K562 (cell line): Measurements from ENCODE around the gene MIP. TPM values are rescaled to one million over a fixed set of nuclear protein-coding genes. Genes with fewer than 3 reads are reported as not detected.

ENCODE experiments used
- ATAC-seq: fragments of 200-7000 bp; cut with Tn5 transposase; 3 replicates; pipeline ENCODE4 v1.9.1; 2020; ENCODE audit warnings: moderate library complexity
- BruUV-seq: library from RNA; stranded (reverse); fragments of 400-500 nt; replicated peaks from 2 replicates; lab custom pipeline; 2021; lab: Mats Ljungman, UMichigan
- CTCF ChIA-PET: fragments of 300-600 bp; formaldehyde crosslinking; extraction: SDS; loops from one replicate; lab custom pipeline; 2021; ENCODE audit warnings: low intra/inter-chr PET ratio; lab: Yijun Ruan, JAX
- POLR2A ChIA-PET: fragments of 300-600, 350-650 bp; sonication (Branson Sonifier 250); formaldehyde crosslinking; extraction: SDS; loops from one replicate; lab custom pipeline; 2021; ENCODE audit warnings: antibody characterized with exemption, inconsistent platforms; lab: Yijun Ruan, JAX
- DNase-seq, 4 experiments: peaks; one replicate each; pipeline versions ENCODE4 v3.0.0 to v3.0.0-alpha.2; 2011 to 2018; ENCODE audit warnings: low spot score in 3 of 4, mixed read lengths in 3 of 4; ENCODE audit errors: extremely low read depth in 1 of 4
- FAIRE-seq: peaks from 2 replicates; lab custom pipeline; 2011; peaks lifted over from hg19 to GRCh38; lab: Jason Lieb, UNC
- H2AFZ ChIP-seq: 2 replicates; pipeline ENCODE4 v1.6.0; 2011; ENCODE audit warnings: low read depth, low read length, control low read depth, inconsistent platforms
- H3K27ac ChIP-seq: fragments of 200-600 bp; 3 replicates; pipeline ENCODE4 v1.8.0; 2011; ENCODE audit warnings: low read depth, mild to moderate bottlenecking, control low read depth, inconsistent platforms, low read length, moderate library complexity, mixed read lengths; ENCODE audit errors: extremely low read depth
- H3K27me3 ChIP-seq, 2 experiments: fragments of 300-600 bp in 1 of 2; 2 replicates in 1 of 2; 3 replicates in 1 of 2; pipeline versions ENCODE4 v1.6.0 to v1.8.0; 2011; ENCODE audit warnings: inconsistent platforms in 2 of 2, low read length in 2 of 2, mild to moderate bottlenecking in 1 of 2, mixed read lengths in 1 of 2, moderate library complexity in 1 of 2; ENCODE audit not compliant: control insufficient read depth in 2 of 2, insufficient read depth in 2 of 2
- H3K36me3 ChIP-seq: fragments of 300-600 bp; 3 replicates; pipeline ENCODE4 v1.8.0; 2011; ENCODE audit warnings: mild to moderate bottlenecking, low read length, inconsistent platforms; ENCODE audit not compliant: control insufficient read depth, insufficient read depth
- H3K4me1 ChIP-seq, 2 experiments: fragments of 200-600 bp in 1 of 2; replicated peaks in 1 of 2; 2 replicates in 1 of 2; 3 replicates in 1 of 2; pipeline versions ENCODE4 v1.5.1 to v1.8.0; 2011; ENCODE audit warnings: inconsistent platforms in 2 of 2, low read length in 2 of 2, mild to moderate bottlenecking in 1 of 2, mixed read lengths in 1 of 2, moderate library complexity in 1 of 2; ENCODE audit not compliant: control insufficient read depth in 2 of 2, insufficient read depth in 2 of 2
- H3K4me2 ChIP-seq: 2 replicates; pipeline ENCODE4 v1.6.1; 2011; ENCODE audit warnings: low read length, control low read depth, inconsistent platforms, mixed read lengths; ENCODE audit not compliant: insufficient read depth
- H3K4me3 ChIP-seq: fragments of 200-600 bp; sonication (generic), shearing (Covaris generic); 2 replicates; pipeline ENCODE4 v1.5.1; 2016; ENCODE audit warnings: control low read depth, inconsistent platforms
- H3K79me2 ChIP-seq: fragments of 200-600 bp; 3 replicates; pipeline ENCODE4 v1.8.0; 2011; ENCODE audit warnings: low read length, inconsistent platforms; ENCODE audit not compliant: control insufficient read depth, insufficient read depth
- H3K9ac ChIP-seq, 2 experiments: 2 replicates each; pipeline versions ENCODE4 v1.6.0 to v1.6.1; 2011; ENCODE audit warnings: low read depth in 2 of 2, low read length in 2 of 2, control low read depth in 1 of 2, inconsistent platforms in 1 of 2, mild to moderate bottlenecking in 1 of 2, mixed read lengths in 1 of 2; ENCODE audit not compliant: insufficient read depth in 1 of 2
- H3K9me1 ChIP-seq: one replicate; pipeline ENCODE4 v1.6.0; 2011; ENCODE audit warnings: inconsistent platforms, mild to moderate bottlenecking, low read length, moderate library complexity; ENCODE audit not compliant: control insufficient read depth, insufficient read depth
- H3K9me3 ChIP-seq: replicated peaks from 2 replicates; pipeline ENCODE4 v1.5.1; 2011; ENCODE audit warnings: low read depth, low read length, inconsistent platforms; ENCODE audit not compliant: control insufficient read depth, insufficient read depth
- H4K20me1 ChIP-seq: replicated peaks from 2 replicates; pipeline ENCODE4 v1.6.1; 2011; ENCODE audit warnings: low read length, inconsistent platforms, mixed read lengths; ENCODE audit not compliant: control insufficient read depth, insufficient read depth
- CBX1 ChIP-seq: sonication (generic); IDR thresholded peaks from 2 replicates; pipeline ENCODE4 v1.6.1; 2016; ENCODE audit warnings: antibody characterized with exemption, low read depth, mild to moderate bottlenecking
- ELF1 ChIP-seq: fragments of 200-800 bp; sonication (Bioruptor generic); IDR thresholded peaks from 2 replicates; pipeline ENCODE4 v1.6.1; 2016; ENCODE audit warnings: missing genetic modification characterization, missing compliant biosample characterization
- GATAD2A ChIP-seq: fragments of 450-650 bp; IDR thresholded peaks from 2 replicates; pipeline ENCODE4 v1.6.1; 2017
- NCOA1 ChIP-seq: fragments of 450-650 bp; IDR thresholded peaks from 2 replicates; pipeline ENCODE4 v1.6.1; 2016; ENCODE audit warnings: low read depth
- RBBP5 ChIP-seq: fragments of 200-600 bp; sonication (generic); IDR thresholded peaks from 2 replicates; pipeline ENCODE4 v1.6.1; 2012; ENCODE audit warnings: borderline replicate concordance, mild to moderate bottlenecking, low read length, control low read depth, inconsistent platforms; ENCODE audit not compliant: insufficient read depth, poor library complexity, severe bottlenecking
- RBM39 ChIP-seq: fragments of 200-400 bp; formaldehyde crosslinking; optimal IDR thresholded peaks from 2 replicates; pipeline ENCODE3; 2018; ENCODE audit warnings: low read depth, low read length
- SMARCE1 ChIP-seq: fragments of 450-650 bp; IDR thresholded peaks from 2 replicates; pipeline ENCODE4 v1.7.1; 2016; ENCODE audit warnings: mild to moderate bottlenecking
- ZNF444 ChIP-seq: fragments of 250-450 bp; sonication (Bioruptor Pico); IDR thresholded peaks from 2 replicates; pipeline ENCODE4 v1.4.0; 2020; ENCODE audit warnings: mild to moderate bottlenecking, moderate library complexity
- WGBS: fragments of 100-300 bp; shearing (Covaris generic); methylation state at CpG from one replicate; pipeline ENCODE4 v1.1.6; 2016; ENCODE audit warnings: low coverage, mixed read lengths; ENCODE audit not compliant: insufficient coverage; ENCODE audit errors: missing lambda C conversion rate; 5-methylcytosine and 5-hydroxymethylcytosine counted together
- in situ Hi-C: fragments of 300-500 bp; cut with MboI; formaldehyde crosslinking; loops from 4 replicates; pipeline ENCODE4 v1.15.0; 2018; ENCODE audit warnings: inconsistent platforms, mixed read lengths
- intact Hi-C: fragments of 100-400 bp; cut with micrococcal nuclease; formaldehyde crosslinking; loops from 2 replicates; pipeline ENCODE4 v1.14.2; 2022
- polyA plus RNA-seq, 8 experiments: library from polyadenylated mRNA; depleted of rRNA in 4 of 8; stranded (reverse) in 5 of 8; unstranded in 3 of 8; fragments of >200 nt; fragmentation: Nextera tagmentation in 2 of 8; fragmentation: Illumina TruSeq in 1 of 8; extraction: Ambion mirVana in 2 of 8; extraction: Trizol in 1 of 8; gene quantifications; 2 replicates each; pipeline versions ENCODE4 v1.2.1 to v1.2.3, GENCODE V29; 2011 to 2014; ENCODE audit warnings: inconsistent platforms in 1 of 8, missing spikeins in 1 of 8
- total RNA-seq, 7 experiments: library from RNA; depleted of rRNA in 6 of 7; stranded (reverse); fragments of >200 nt in 6 of 7; fragmentation: Illumina TruSeq in 2 of 7; extraction: Trizol in 2 of 7; gene quantifications; 2 replicates each; pipeline versions ENCODE4 v1.2.1 to v1.2.3, GENCODE V29; 2011 to 2021; ENCODE audit warnings: low replicate concordance in 1 of 7
- TF ChIP-seq, protein P1 (sequence below): sonication (generic); formaldehyde crosslinking; IDR thresholded peaks from 2 replicates; pipeline ENCODE4 v1.5.0; 2020; ENCODE audit warnings: missing genetic modification reagents
- TF ChIP-seq, protein P2 (sequence below): fragments of 450-650 bp; IDR thresholded peaks from one replicate; pipeline ENCODE4 v1.6.1; 2018; ENCODE audit warnings: mild to moderate bottlenecking, moderate library complexity; ENCODE audit not compliant: partially characterized antibody
- TF ChIP-seq, protein P3 (sequence below): fragments of 200-800 bp; sonication (Bioruptor generic); IDR thresholded peaks from 2 replicates; pipeline ENCODE4 v1.6.1; 2017; ENCODE audit warnings: missing genetic modification characterization, missing compliant biosample characterization

MIP gene
- total and polyA plus RNA-seq, 9 of the 15 experiments (the other 6 are each of a cell fraction or from before 2014, with no cell fraction given) = 0.09 to 0.36 (median 0.19) TPM; not detected in 5

DNA sequence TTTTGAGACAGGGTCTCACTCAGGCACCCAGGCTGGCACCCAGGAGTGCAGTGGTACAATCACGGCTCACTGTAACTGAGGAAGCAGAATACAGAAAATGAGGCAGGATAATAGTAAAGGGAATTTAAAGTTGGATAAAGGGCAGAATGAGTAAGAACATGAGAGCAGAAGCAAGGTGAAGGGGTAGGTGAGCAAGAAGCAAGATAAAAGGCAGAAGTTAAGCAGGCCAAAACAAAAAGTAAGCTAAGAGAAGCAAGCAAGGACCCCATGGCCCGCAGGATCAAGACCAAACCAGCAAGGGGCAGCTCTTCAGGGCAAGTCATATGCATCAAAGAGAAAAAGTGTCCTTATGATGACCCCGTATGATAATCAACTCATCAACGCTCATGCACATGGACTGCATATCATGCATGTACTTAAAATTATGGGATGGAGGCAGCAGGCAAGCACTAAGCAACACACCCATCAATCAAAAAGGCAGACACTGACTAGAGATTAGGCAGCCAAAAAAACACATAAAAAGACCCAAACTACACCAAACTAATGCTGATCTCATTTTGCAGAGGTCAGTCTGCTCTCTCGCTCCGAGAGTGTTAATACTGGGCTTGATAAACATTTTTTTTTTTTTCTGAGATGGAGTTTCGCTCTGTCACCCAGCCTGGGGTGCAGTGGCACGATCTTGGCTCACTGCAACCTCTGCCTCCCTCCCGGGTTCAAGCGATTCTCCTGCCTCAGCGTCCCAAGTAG lies 16.9 kb downstream of the MIP start (continued):
- TF ChIP-seq, protein P1, sequence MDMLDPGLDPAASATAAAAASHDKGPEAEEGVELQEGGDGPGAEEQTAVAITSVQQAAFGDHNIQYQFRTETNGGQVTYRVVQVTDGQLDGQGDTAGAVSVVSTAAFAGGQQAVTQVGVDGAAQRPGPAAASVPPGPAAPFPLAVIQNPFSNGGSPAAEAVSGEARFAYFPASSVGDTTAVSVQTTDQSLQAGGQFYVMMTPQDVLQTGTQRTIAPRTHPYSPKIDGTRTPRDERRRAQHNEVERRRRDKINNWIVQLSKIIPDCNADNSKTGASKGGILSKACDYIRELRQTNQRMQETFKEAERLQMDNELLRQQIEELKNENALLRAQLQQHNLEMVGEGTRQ (CRISPR knock-in tag) = no peak

DNA sequence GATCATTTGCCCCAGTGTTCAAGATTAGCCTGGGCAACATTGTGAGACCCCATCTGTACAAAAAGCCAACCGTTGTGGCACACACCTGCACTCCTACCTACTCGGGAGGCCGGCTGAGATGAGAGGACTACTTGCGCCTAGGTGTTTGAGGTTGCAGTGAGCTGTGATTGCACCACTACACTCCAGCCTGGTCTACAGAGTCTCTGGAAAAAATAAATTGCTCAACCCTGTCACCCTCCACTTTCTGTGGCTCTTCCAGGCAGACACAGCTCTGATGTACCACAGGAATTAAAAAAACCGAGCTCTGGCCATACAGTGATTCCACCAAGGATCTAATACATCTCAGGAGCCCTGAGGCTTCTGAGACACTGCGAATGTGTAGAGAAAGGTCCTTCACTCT lies 19.6 kb downstream of the MIP start:
- no peak overlapping the region for H3K4me2 ChIP-seq
- peaks cover 40% of the 10 kb centered on the region for H3K36me3 ChIP-seq
- 92% methylated on average over 6 of the region's 6 CpGs for WGBS
- H3K4me1 ChIP-seq = peaks cover 16 to 21% of the 10 kb centered on the region in 2 experiments
- in situ Hi-C loops (no loop called here), intact Hi-C loops (no loop called here)
- ATAC-seq (no peak), FAIRE-seq (no peak), DNase-seq (no peak)
- CTCF ChIA-PET = no interaction called here
- H3K4me3 ChIP-seq = no peak overlapping the region
- H2AFZ ChIP-seq = no peak overlapping the region
- no peaks in the 10 kb centered on the region for H3K9me3 ChIP-seq
- no TSS peak for BruUV-seq
- POLR2A ChIA-PET = interaction anchor here (1.2 kb wide), 1 partner anchor 35 kb away, joined by 3 read pairs; no protein-coding TSS in a partner anchor
- H3K9me1 ChIP-seq = no peaks in the 10 kb centered on the region
- no peaks in the 10 kb centered on the region for H3K27me3 ChIP-seq
- peaks cover 46% of the 10 kb centered on the region for H3K79me2 ChIP-seq
- H4K20me1 ChIP-seq = no peaks in the 10 kb centered on the region
- no peak overlapping the region for H3K9ac ChIP-seq
- H3K27ac ChIP-seq = no peak overlapping the region
- TF ChIP-seq SMARCE1 = no peak
- TF ChIP-seq, protein P2, sequence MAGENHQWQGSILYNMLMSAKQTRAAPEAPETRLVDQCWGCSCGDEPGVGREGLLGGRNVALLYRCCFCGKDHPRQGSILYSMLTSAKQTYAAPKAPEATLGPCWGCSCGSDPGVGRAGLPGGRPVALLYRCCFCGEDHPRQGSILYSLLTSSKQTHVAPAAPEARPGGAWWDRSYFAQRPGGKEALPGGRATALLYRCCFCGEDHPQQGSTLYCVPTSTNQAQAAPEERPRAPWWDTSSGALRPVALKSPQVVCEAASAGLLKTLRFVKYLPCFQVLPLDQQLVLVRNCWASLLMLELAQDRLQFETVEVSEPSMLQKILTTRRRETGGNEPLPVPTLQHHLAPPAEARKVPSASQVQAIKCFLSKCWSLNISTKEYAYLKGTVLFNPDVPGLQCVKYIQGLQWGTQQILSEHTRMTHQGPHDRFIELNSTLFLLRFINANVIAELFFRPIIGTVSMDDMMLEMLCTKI = no peak
- TF ChIP-seq RBM39 = no peak
- no peak for TF ChIP-seq CBX1
- TF ChIP-seq GATAD2A = no peak
- no peak for TF ChIP-seq RBBP5
- TF ChIP-seq NCOA1 = no peak
- no peak for TF ChIP-seq ZNF444 (CRISPR knock-in tag)
- TF ChIP-seq, protein P3, sequence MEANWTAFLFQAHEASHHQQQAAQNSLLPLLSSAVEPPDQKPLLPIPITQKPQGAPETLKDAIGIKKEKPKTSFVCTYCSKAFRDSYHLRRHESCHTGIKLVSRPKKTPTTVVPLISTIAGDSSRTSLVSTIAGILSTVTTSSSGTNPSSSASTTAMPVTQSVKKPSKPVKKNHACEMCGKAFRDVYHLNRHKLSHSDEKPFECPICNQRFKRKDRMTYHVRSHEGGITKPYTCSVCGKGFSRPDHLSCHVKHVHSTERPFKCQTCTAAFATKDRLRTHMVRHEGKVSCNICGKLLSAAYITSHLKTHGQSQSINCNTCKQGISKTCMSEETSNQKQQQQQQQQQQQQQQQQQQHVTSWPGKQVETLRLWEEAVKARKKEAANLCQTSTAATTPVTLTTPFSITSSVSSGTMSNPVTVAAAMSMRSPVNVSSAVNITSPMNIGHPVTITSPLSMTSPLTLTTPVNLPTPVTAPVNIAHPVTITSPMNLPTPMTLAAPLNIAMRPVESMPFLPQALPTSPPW = no peak
- TF ChIP-seq ELF1 (tag) = no peak
